Activated naive CD8-positive, alpha-beta T cell treated with anti-CD3 and anti-CD28 coated beads, Interleukin-2, amount 50 U/mL, for 16 hours (primary cell): ENCODE measurements around the gene RNPS1.
"Not testable (repeated sequence)": the region's sequence is repeated elsewhere in the genome, so short reads cannot be mapped to it uniquely, and the experiment has no call there.

Source experiments
- DNase-seq: peaks from one replicate; pipeline ENCODE4 v3.0.0-alpha.2; 2020; ENCODE audit warnings: low read depth, low spot score

RNPS1 gene

DNA sequence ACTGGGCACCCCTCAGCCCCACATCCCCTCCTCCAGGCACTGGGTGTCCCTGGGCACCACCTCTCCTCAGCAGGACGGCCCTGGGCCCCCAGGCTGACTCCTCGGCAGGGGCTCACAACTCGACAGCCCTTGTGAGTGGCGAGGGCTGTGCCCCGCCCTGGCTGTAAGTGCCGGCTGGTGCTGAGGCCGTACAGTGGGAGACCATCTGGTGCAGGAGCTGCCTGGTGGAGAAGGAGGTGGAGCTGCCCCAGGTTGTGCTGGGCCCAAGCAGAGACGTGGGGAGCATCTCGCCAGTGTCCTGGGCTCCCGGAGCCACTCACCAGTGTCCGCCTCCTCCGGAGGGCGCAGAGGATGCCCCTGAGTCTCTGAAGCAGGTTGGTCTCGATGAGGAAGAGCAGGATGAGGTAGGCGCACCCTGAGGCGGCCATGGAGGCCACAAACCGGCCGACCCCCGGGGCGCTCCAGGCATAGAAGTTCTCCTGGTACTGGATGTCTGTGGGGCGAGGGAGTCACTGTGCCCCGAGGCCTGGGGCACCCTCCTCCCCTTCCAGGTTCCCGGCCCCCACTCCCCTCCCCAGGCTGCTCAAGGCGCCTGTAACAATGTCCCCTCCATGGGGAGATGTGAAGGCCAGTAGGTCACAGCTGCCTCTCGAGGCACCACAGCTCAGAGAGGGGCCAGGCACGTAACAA is 15.1 kb upstream of the RNPS1 start:
- no peak for DNase-seq

GRCh38 chr16:2282262-2282661 is 14.3 kb upstream of the RNPS1 start:
- no peak for DNase-seq

GRCh38 chr16:2280981-2281542 is 13.1 kb upstream of the RNPS1 start:
- no peak for DNase-seq

DNA sequence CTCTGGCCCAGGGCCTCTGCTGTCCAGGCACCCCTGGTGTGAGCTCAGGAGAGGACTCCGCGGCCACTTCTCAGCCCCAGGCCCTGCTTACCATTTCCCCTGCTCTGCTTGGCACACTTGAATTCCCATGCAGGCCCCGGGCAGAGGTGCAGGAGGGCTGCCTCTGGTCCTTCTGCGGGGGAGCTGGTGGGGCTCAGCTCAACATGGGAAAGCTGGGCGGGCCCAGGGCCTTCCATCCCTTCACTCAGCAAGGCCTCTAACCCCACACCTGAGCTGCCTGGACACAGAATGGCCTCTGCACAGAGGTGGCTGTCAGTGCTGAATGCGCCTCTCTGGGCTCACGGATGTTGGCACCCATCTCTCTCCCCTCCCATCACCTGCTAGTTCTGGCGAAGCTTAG is 12.5 kb upstream of the RNPS1 start:
- DNase-seq, result no peak

GRCh38 chr16:2278956-2279800 is 11.3 kb upstream of the RNPS1 start:
- DNase-seq, result no peak

- no peak for DNase-seq
Measured at GRCh38 chr16:2278272-2278608, 10.3 kb upstream of the RNPS1 start.

- DNase-seq, result no peak
Measured at GRCh38 chr16:2277466-2278271, 9.7 kb upstream of the RNPS1 start.

DNA sequence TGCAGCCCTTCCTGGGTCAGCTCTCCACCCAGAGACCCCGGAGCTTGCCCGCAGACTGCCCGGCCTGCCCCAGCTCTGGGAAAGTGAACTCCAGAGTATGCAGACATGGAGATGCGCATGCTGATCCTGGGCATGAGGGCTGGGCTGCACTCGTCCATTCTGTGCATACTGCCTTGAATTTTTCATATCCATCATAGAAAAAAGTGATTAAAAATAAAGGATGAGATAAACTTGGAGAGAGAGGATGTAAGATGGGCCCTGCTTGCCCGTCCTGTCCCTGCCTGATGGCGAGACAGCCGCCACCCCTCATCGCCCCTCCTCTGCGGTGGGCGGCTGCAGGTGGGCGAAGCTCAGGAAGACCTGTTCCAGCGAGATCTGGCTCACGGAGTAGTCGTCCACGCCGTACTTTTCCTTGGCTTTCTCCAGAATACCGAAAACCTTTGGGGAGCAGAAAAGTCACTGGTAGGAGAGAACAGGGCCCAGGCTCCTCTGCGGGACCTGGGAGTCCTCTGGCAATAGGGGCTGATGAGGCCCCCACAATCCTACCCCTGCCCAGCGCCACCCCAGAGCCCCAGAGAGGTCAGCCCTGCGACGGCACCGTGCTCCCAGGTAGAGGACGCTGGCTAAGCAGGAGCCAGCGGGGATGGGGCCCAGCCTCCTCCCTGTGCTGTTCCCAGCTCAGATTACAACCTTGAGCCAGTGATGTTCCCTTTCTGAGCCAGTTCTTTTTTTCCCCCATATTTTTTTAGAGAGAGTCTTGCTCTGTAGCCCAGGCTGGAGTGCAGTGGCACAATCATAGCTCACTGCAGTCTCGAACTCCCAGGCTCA is 8.7 kb upstream of the RNPS1 start:
- no peak for DNase-seq

- no peak for DNase-seq
Measured at GRCh38 chr16:2275476-2276367, 7.8 kb upstream of the RNPS1 start.

DNA sequence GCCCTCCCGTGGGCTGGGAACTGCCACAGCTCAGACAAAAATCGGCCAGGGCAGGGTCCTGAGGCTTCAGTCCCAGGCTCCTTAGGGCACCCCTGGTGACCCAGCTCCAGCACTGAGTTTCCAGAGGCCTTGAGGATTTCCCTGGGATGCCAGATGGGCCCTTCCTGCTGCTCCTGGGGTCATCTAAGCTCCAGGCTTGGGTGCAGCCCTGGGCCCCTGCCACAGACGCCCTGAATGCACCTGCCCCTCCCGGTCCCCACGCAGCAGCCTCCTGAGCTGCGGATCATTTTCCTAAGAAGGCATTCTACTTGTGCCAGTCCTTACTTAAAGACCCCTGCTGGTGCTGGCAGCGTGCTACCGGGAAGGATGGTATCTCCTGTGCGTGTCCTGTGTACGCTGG is 6.0 kb upstream of the RNPS1 start:
- no peak for DNase-seq

DNA sequence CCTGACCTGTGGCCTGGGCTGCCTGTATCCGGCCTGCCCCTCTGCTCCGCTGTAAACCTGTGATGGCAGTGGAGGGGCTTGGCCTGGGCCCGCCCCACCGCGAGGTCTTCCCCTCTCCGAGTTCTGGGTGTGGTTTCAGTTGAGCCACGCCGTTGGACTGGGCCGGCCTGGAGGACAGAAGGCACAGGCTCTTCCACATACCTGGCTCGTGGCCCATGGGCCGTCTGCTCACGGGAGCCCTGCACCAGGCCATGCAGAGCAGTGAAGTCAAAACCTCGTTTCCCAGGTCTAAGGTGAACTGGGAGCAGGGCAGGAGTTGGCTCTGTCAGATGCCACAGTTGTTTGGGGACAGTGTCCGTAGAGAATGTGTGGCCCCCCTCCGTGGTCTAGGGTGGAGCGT is 5.6 kb upstream of the RNPS1 start:
- no peak for DNase-seq

- DNase-seq, result no peak
Measured at GRCh38 chr16:2271848-2272461, 4.0 kb upstream of the RNPS1 start.

GRCh38 chr16:2270588-2271470 is 2.9 kb upstream of the RNPS1 start:
- DNase-seq, result no peak

GRCh38 chr16:2270070-2270462 is 2.1 kb upstream of the RNPS1 start:
- no peak for DNase-seq

GRCh38 chr16:2267505-2267912 is 417 bp downstream of the RNPS1 start:
- not testable (repeated sequence) for DNase-seq

DNA sequence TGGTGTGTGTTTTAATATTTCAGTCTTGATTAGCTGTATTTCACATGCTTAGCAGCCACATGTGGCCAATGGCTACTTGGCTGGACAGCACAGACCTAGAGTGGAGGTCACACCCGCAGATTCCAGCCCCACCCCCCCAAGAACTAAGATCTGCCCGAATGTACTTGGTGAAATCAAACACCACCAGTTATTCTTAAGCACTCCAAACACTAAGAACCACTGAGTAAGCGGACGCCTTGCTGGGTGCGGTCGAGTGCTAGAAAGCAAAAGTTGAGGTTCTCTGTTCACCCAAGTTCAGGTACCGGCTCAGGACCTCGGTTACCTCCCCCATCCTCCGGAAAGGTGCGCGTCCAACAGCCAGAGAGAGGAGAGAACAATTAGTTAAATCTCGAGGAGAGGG is 1.0 kb downstream of the RNPS1 start:
- DNase-seq, result not testable (repeated sequence)

DNA sequence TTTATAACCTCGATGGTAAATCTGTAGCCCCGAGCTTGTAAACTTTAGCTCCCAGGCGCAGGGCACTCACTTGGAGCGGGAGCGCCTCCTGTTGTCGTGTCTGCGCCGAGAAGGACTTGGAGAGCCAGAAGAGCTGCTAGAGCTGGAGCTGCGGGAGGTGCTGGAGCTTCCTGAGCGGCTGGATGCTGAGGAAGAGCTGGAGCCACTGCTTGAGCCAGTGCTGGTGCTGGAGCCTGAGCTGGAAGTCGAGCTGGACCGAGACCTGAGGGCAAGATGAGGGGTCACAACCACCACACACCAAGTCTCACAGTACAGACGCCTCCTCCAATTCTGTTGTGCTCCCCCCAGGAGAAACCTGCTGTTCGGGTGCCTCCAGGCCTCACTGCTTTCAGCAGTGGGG is 4.9 kb downstream of the RNPS1 start:
- DNase-seq, result not testable (repeated sequence)

GRCh38 chr16:2260250-2260649 is 7.7 kb downstream of the RNPS1 start:
- no peak for DNase-seq

DNA sequence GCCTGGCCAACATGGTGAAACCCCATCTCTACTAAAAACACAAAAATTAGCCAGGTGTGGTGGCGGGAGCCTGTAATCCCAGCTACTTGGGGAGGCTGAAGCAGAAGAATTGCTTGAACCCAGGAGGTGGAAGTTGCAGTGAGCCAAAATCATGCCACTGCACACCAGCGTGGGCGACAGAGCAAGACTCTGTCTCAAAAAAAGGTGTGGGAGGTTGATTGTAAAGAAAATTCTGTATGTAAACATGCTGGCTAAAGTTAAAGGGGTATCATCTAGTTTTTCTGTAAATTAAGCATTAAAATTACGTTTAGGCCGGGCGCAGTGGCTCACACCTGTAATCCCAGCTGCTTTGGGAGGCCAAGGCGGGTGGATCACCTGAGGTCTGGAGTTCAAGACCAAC is 9.4 kb downstream of the RNPS1 start:
- not testable (repeated sequence) for DNase-seq
